H1 (cell line): ENCODE data around the gene OPN1SW. TPM values are rescaled to one million over a fixed set of nuclear protein-coding genes. Genes with fewer than 3 reads are reported as not detected.

Experiments used
- MAFK ChIP-seq: IDR thresholded peaks from 2 replicates; pipeline ENCODE4 v1.6.1; 2012; ENCODE audit warnings: low read depth, mild to moderate bottlenecking, improper control_type of control experiment, low read length
- polyA plus RNA-seq, 7 experiments: library from polyadenylated mRNA; depleted of rRNA in 3 of 7; stranded (reverse) in 5 of 7; unstranded in 2 of 7; fragments of >200 nt in 5 of 7; fragments of 200-250 nt in 2 of 7; gene quantifications; 1 replicate in 5 of 7; 2 replicates in 1 of 7; 4 replicates in 1 of 7; pipeline versions ENCODE4 v1.2.1 to v1.2.3, GENCODE V29; 2011 to 2013; ENCODE audit warnings: missing spikeins in 2 of 7, mixed read lengths in 2 of 7
- total RNA-seq: library from RNA; stranded (reverse); fragmentation: NEBNext Ultra II Directional; extraction: Animal tissue kit (Norgen Biotek cat#: 25700); gene quantifications from 2 replicates; pipeline ENCODE4 v1.2.1, GENCODE V29; 2021

The OPN1SW gene
- total and polyA plus RNA-seq, 2 of the 8 experiments (the other 6 are each of a cell fraction or from before 2014, with no cell fraction given) = not detected

GRCh38 chr7:128781126-128781525 lies 5.5 kb upstream of the OPN1SW start (continued):
- TF ChIP-seq MAFK = no peak
